ENCODE data around the gene AGTRAP. TPM values are rescaled to one million over a fixed set of nuclear protein-coding genes. Genes with fewer than 3 reads are reported as not detected.
A peak's percentile ranks its signal among the peaks of the same experiment; 100 is the strongest.

Gene AGTRAP
- total RNA-seq, 2 experiments from 2014 or later = 21.3 to 21.8 TPM

DNA sequence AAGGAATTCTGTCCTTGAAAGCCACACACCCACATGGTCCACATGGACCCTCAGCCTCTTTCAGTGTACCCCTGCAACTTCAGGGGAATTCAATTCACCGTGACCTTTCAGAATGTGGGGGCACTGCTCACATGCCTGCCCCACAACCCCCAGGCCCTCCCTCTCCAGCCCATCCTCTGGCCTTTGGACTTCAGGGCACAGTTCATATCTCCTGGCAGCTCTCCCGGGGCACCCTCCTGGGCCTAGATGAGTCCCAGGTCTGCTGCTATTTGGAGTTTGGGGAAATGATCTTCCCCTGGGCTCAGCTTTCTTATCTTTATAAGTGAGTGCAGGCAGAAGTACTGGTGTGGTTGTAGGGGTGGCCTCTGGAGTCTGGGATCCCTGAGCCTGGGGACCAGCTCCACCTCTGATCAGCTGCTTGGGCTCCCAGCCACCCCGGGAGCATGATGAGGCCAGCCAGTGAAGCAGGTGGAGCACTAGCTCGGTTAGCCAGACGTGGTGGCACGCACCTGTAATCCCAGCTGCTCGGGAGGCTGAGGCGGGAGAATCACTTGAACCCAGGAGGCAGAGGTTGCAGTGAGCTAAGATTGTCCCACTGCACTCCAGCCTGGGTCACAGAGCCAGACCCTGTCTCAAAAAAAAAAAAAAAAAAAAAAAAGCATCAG lies 41.9 kb downstream of the AGTRAP start:
- Mint-ChIP-seq H3K36me3 (ENCODE audit: low read depth) (no peaks in the 10 kb centered on the region), H3K9me3 (no peaks in the 10 kb centered on the region), H3K27ac (no peak overlapping the region), H3K27me3 (no peaks in the 10 kb centered on the region), H3K4me1 (ENCODE audit: low read depth) (no peaks in the 10 kb centered on the region), H3K4me3 (no peak overlapping the region)
- Histone ChIP-seq H3K27me3 (ENCODE audit: control insufficient read depth in 1 of 2, insufficient read depth in 2 of 2, low read length in 2 of 2) (no peaks in the 10 kb centered on the region), H3K4me3 (ENCODE audit: low read length) (no peak overlapping the region), H3K9me3 (ENCODE audit: control insufficient read depth in 1 of 2, insufficient read depth in 1 of 2, low read length in 2 of 2) (no peaks in the 10 kb centered on the region), H3K36me3 (ENCODE audit: insufficient read depth, low read length) (no peaks in the 10 kb centered on the region), H3K4me1 (ENCODE audit: insufficient read depth, low read length) (no peaks in the 10 kb centered on the region), H3K27ac (ENCODE audit: low read depth in 1 of 2, low read length in 2 of 2) (no peak overlapping the region)
- TF ChIP-seq CTCF (IDR thresholded peaks at IDR 0.05) = no peak
- ChIA-PET POLR2A (no interaction called here), CTCF (no interaction called here)
- peak in 1 of 14 experiments; percentile 7 for DNase-seq
- ATAC-seq (ENCODE audit: poor library complexity) = no peak
- intact Hi-C loops (cut with DNase I, micrococcal nuclease) = no loop called here

DNA sequence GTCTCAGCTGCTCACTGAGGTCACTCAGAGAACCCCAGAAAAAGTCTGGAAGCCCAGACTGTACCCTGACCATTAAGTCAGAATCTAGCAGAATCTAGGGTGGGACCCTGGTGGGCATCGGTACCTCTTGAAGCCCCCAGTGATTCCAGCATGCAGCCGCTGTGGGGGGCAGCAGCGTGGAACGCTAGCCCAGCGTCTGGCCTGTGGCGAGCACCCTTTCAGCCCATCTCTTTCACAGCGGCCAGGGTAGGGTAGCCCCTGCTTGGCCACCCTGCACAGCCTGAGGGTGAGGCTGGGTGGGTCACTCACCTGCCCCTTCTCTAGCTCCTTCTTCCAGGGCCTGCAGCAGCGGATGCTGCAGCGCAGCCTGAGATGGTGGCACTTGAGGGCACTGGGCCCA lies 42.4 kb downstream of the AGTRAP start:
- H3K4me1 ChIP-seq (ENCODE audit: insufficient read depth, low read length) = no peaks in the 10 kb centered on the region
- CTCF ChIA-PET = no interaction called here
- H3K4me3 ChIP-seq (ENCODE audit: low read length) = no peak overlapping the region
- no peaks in the 10 kb centered on the region for H3K9me3 Mint-ChIP-seq
- H3K27me3 ChIP-seq (ENCODE audit: control insufficient read depth in 1 of 2, insufficient read depth in 2 of 2, low read length in 2 of 2) = no peaks in the 10 kb centered on the region
- intact Hi-C loops (cut with DNase I, micrococcal nuclease) = no loop called here
- ATAC-seq (ENCODE audit: poor library complexity) (no peak), DNase-seq (no peak)
- no peaks in the 10 kb centered on the region for H3K4me1 Mint-ChIP-seq (ENCODE audit: low read depth)
- TF ChIP-seq CTCF (IDR thresholded peaks at IDR 0.05) = no peak
- no peaks in the 10 kb centered on the region for H3K36me3 Mint-ChIP-seq (ENCODE audit: low read depth)
- no peak overlapping the region for H3K4me3 Mint-ChIP-seq
- no peak overlapping the region for H3K27ac ChIP-seq (ENCODE audit: low read depth in 1 of 2, low read length in 2 of 2)
- H3K36me3 ChIP-seq (ENCODE audit: insufficient read depth, low read length) = no peaks in the 10 kb centered on the region
- POLR2A ChIA-PET = no interaction called here
- no peak overlapping the region for H3K27ac Mint-ChIP-seq
- no peaks in the 10 kb centered on the region for H3K27me3 Mint-ChIP-seq
- H3K9me3 ChIP-seq (ENCODE audit: control insufficient read depth in 1 of 2, insufficient read depth in 1 of 2, low read length in 2 of 2) = no peaks in the 10 kb centered on the region

DNA sequence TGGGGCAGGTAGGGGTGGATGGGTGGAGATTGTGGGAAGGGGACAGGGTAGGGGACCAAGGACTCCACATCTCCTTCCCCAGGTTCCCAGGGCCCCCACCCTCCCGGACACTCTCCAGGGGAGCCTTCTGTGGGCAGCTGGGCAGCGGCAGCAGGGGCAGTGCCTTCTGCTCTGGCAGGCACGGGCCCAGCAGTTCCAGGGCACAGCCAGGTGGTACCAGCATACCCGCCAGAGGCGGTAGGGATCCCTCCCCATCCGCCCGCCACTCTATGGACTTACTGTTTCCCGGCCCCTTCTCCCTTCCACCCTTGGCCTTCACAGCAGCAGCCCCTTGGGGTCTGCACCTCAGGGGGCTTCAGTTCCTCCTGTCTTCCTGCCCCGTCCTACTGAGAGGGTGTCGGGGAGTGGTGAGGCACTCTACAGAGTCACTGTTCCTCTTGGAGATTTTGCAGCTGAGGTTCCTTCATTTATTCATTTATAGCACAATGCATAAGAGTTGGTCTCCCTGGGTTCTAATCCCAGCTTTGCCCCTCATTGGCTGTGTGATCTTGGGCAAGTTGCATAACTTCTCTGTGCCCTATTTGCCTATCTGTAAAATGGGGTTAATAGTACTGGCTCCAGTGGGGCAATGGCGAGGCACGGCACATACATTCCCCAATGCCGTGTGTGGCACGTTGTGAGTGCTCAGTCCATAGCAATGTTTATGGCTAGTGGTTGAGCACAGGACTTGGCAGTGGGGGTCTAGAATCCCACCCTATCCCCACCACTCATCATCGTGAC lies 43.1 kb downstream of the AGTRAP start:
- no peaks in the 10 kb centered on the region for H3K36me3 ChIP-seq (ENCODE audit: insufficient read depth, low read length)
- ChIA-PET POLR2A (no interaction called here), CTCF (no interaction called here)
- ATAC-seq (ENCODE audit: poor library complexity) (no peak), DNase-seq (no peak)
- intact Hi-C loops (cut with DNase I, micrococcal nuclease) = no loop called here
- no peak overlapping the region for H3K27ac Mint-ChIP-seq
- no peaks in the 10 kb centered on the region for H3K27me3 Mint-ChIP-seq
- H3K9me3 Mint-ChIP-seq = no peaks in the 10 kb centered on the region
- no peak overlapping the region for H3K4me3 Mint-ChIP-seq
- no peaks in the 10 kb centered on the region for H3K36me3 Mint-ChIP-seq (ENCODE audit: low read depth)
- TF ChIP-seq CTCF (IDR thresholded peaks at IDR 0.05) = no peak
- H3K27ac ChIP-seq (ENCODE audit: low read depth in 1 of 2, low read length in 2 of 2) = no peak overlapping the region
- H3K4me1 Mint-ChIP-seq (ENCODE audit: low read depth) = no peaks in the 10 kb centered on the region
- H3K9me3 ChIP-seq (ENCODE audit: control insufficient read depth in 1 of 2, insufficient read depth in 1 of 2, low read length in 2 of 2) = no peaks in the 10 kb centered on the region
- H3K4me1 ChIP-seq (ENCODE audit: insufficient read depth, low read length) = no peaks in the 10 kb centered on the region
- H3K4me3 ChIP-seq (ENCODE audit: low read length) = no peak overlapping the region
- no peaks in the 10 kb centered on the region for H3K27me3 ChIP-seq (ENCODE audit: control insufficient read depth in 1 of 2, insufficient read depth in 2 of 2, low read length in 2 of 2)

Measured in CD4-positive, alpha-beta T cell (primary cell).